PC-9 (cell line): ENCODE results near the gene SORBS2.

Source experiments
- EZH2 ChIP-seq: fragments of 200-600 bp; sonication (generic); IDR thresholded peaks from 2 replicates; pipeline ENCODE4 v1.8.0; 2017; ENCODE audit warnings: antibody characterized with exemption, low read depth
- TF ChIP-seq, protein P1 (sequence below): fragments of 200-600 bp; sonication (generic); conservative IDR thresholded peaks from 2 replicates; pipeline ENCODE4 v1.6.1; 2017; ENCODE audit warnings: mixed run types, antibody characterized with exemption, mild to moderate bottlenecking, moderate library complexity

DNA sequence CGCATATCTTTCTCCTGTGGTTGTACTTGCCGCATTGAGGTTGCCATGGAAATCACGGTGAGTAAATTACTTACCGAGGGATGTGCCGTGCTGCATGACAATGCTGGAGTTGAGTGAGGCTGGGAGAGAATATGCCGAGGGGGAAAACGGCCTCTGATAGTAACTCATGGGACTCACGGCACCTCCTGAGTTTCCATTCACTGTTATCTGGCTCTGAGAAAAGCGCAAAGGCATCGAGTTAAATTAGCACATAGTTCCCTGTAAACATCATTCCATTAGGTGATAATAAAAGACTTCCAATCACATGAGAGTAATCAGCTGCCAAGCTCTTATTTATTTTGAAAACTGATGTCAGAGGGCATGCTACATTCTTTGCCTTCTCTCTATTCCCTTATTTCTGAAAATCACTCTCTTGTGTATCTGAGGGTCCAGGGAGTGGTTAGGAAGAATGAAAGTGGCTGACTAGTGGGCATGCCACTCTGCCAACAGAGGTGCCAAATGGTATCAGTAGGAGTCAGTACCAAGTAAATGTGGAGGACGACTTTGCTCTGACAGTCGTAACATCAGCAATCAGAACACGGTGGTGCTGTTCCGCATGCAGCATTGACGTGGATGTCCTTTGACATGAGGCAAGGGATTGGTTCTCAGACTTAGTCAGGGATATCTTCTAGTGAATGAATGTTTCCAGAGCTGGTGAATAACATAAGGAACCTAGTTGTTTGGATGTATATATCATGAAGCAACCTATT lies 149.8 kb downstream of the SORBS2 start:
- TF ChIP-seq EZH2, result no peak
- TF ChIP-seq, protein P1, sequence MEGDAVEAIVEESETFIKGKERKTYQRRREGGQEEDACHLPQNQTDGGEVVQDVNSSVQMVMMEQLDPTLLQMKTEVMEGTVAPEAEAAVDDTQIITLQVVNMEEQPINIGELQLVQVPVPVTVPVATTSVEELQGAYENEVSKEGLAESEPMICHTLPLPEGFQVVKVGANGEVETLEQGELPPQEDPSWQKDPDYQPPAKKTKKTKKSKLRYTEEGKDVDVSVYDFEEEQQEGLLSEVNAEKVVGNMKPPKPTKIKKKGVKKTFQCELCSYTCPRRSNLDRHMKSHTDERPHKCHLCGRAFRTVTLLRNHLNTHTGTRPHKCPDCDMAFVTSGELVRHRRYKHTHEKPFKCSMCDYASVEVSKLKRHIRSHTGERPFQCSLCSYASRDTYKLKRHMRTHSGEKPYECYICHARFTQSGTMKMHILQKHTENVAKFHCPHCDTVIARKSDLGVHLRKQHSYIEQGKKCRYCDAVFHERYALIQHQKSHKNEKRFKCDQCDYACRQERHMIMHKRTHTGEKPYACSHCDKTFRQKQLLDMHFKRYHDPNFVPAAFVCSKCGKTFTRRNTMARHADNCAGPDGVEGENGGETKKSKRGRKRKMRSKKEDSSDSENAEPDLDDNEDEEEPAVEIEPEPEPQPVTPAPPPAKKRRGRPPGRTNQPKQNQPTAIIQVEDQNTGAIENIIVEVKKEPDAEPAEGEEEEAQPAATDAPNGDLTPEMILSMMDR, result no peak
